ENCODE results near the gene HS3ST6. TPM values are rescaled to one million over a fixed set of nuclear protein-coding genes. Genes with fewer than 3 reads are reported as not detected.
"Not testable (repeated sequence)": the region's sequence is repeated elsewhere in the genome, so short reads cannot be mapped to it uniquely, and the experiment has no call there.

Gene HS3ST6
- total RNA-seq, 2 experiments from 2014 or later: not detected

GRCh38 chr16:1957434-1958142 lies 39.4 kb upstream of the HS3ST6 start:
- DNase-seq, H3K9me3 Mint-ChIP-seq, H3K27ac Mint-ChIP-seq, H3K4me3 Mint-ChIP-seq: not testable (repeated sequence)
- Mint-ChIP-seq H3K27me3 (peaks cover 14% of the 10 kb centered on the region), H3K36me3 (peaks cover 27% of the 10 kb centered on the region), H3K4me1 (peaks cover 29% of the 10 kb centered on the region)

GRCh38 chr16:1953734-1954133 lies 35.5 kb upstream of the HS3ST6 start:
- H3K36me3 Mint-ChIP-seq: no peaks in the 10 kb centered on the region
- no peaks in the 10 kb centered on the region for H3K4me1 Mint-ChIP-seq
- DNase-seq: no peak
- H3K27me3 Mint-ChIP-seq: peaks cover 2% of the 10 kb centered on the region
- no peaks in the 10 kb centered on the region for H3K9me3 Mint-ChIP-seq
- H3K4me3 Mint-ChIP-seq: no peak overlapping the region
- no peak overlapping the region for H3K27ac Mint-ChIP-seq

- no peaks in the 10 kb centered on the region for H3K27me3 Mint-ChIP-seq
- H3K4me3 Mint-ChIP-seq: no peak overlapping the region
- no peaks in the 10 kb centered on the region for H3K4me1 Mint-ChIP-seq
- no peaks in the 10 kb centered on the region for H3K9me3 Mint-ChIP-seq
- no peak overlapping the region for H3K27ac Mint-ChIP-seq
- DNase-seq: no peak
- no peaks in the 10 kb centered on the region for H3K36me3 Mint-ChIP-seq
Observed at GRCh38 chr16:1950559-1950958, 32.3 kb upstream of the HS3ST6 start.

GRCh38 chr16:1950047-1950446 lies 31.8 kb upstream of the HS3ST6 start:
- no peak for DNase-seq
- H3K4me1 Mint-ChIP-seq: no peaks in the 10 kb centered on the region
- no peak overlapping the region for H3K4me3 Mint-ChIP-seq
- no peaks in the 10 kb centered on the region for H3K27me3 Mint-ChIP-seq
- H3K9me3 Mint-ChIP-seq: no peaks in the 10 kb centered on the region
- no peaks in the 10 kb centered on the region for H3K36me3 Mint-ChIP-seq
- no peak overlapping the region for H3K27ac Mint-ChIP-seq

GRCh38 chr16:1949507-1949906 lies 31.3 kb upstream of the HS3ST6 start:
- H3K27me3 Mint-ChIP-seq: no peaks in the 10 kb centered on the region
- no peak overlapping the region for H3K4me3 Mint-ChIP-seq
- H3K36me3 Mint-ChIP-seq: no peaks in the 10 kb centered on the region
- H3K27ac Mint-ChIP-seq: no peak overlapping the region
- peaks cover under 1% of the 10 kb centered on the region for H3K4me1 Mint-ChIP-seq
- H3K9me3 Mint-ChIP-seq: no peaks in the 10 kb centered on the region
- no peak for DNase-seq

GRCh38 chr16:1947369-1947670 lies 29.1 kb upstream of the HS3ST6 start:
- Mint-ChIP-seq H3K36me3 (no peaks in the 10 kb centered on the region), H3K4me3 (no peak overlapping the region)
- no peak for DNase-seq

GRCh38 chr16:1946495-1947368 lies 28.5 kb upstream of the HS3ST6 start:
- Mint-ChIP-seq H3K4me1 (peaks cover 14% of the 10 kb centered on the region), H3K36me3 (no peaks in the 10 kb centered on the region), H3K27ac (no peak overlapping the region), H3K27me3 (no peaks in the 10 kb centered on the region), H3K4me3 (no peak overlapping the region), H3K9me3 (no peaks in the 10 kb centered on the region)
- DNase-seq: no peak

More at GRCh38 chr16:1947369-1947670, 29.1 kb upstream of the HS3ST6 start:
- Mint-ChIP-seq H3K27me3 (no peaks in the 10 kb centered on the region), H3K9me3 (no peaks in the 10 kb centered on the region), H3K27ac (no peak overlapping the region), H3K4me1 (peaks cover 10% of the 10 kb centered on the region)

GRCh38 chr16:1945559-1946391 lies 27.6 kb upstream of the HS3ST6 start:
- no peaks in the 10 kb centered on the region for H3K9me3 Mint-ChIP-seq
- no peaks in the 10 kb centered on the region for H3K36me3 Mint-ChIP-seq
- H3K4me3 Mint-ChIP-seq: no peak overlapping the region

GRCh38 chr16:1944612-1945199 lies 26.5 kb upstream of the HS3ST6 start:
- Mint-ChIP-seq H3K9me3 (no peaks in the 10 kb centered on the region), H3K4me3 (peak overlapping the region; percentile 86), H3K27me3 (no peaks in the 10 kb centered on the region), H3K36me3 (no peaks in the 10 kb centered on the region), H3K27ac (no peak overlapping the region), H3K4me1 (peaks cover 17% of the 10 kb centered on the region)
- no peak for DNase-seq

More at GRCh38 chr16:1945559-1946391, 27.6 kb upstream of the HS3ST6 start:
- Mint-ChIP-seq H3K27ac (no peak overlapping the region), H3K27me3 (no peaks in the 10 kb centered on the region), H3K4me1 (peaks cover 17% of the 10 kb centered on the region)
- no peak for DNase-seq

- H3K9me3 Mint-ChIP-seq: no peaks in the 10 kb centered on the region
- H3K4me1 Mint-ChIP-seq: peaks cover 17% of the 10 kb centered on the region
- H3K36me3 Mint-ChIP-seq: peaks cover 4% of the 10 kb centered on the region
- peak within 1 kb of the TSS; percentile 85 for H3K27ac Mint-ChIP-seq
- DNase-seq: peak; percentile 100
- H3K27me3 Mint-ChIP-seq: no peaks in the 10 kb centered on the region
- peak within 1 kb of the TSS; percentile 86 for H3K4me3 Mint-ChIP-seq
Observed at GRCh38 chr16:1942810-1943726, 24.9 kb upstream of the HS3ST6 start, which contains the start of gene MSRB1. Gene MSRB1, minus strand, starts transcription at chr16:1943199. Its CDS starts 43 bp downstream, at chr16:1943156.

GRCh38 chr16:1942047-1942809 lies 24.0 kb upstream of the HS3ST6 start:
- no peak overlapping the region for H3K27ac Mint-ChIP-seq
- no peaks in the 10 kb centered on the region for H3K27me3 Mint-ChIP-seq
- DNase-seq: no peak
- H3K36me3 Mint-ChIP-seq: peaks cover 4% of the 10 kb centered on the region
- peak overlapping the region; percentile 86 for H3K4me3 Mint-ChIP-seq
- peaks cover 17% of the 10 kb centered on the region for H3K4me1 Mint-ChIP-seq
- no peaks in the 10 kb centered on the region for H3K9me3 Mint-ChIP-seq

GRCh38 chr16:1941162-1942046 lies 23.2 kb upstream of the HS3ST6 start:
- Mint-ChIP-seq H3K36me3 (peaks cover 4% of the 10 kb centered on the region), H3K9me3 (no peaks in the 10 kb centered on the region), H3K4me1 (peaks cover 17% of the 10 kb centered on the region), H3K27me3 (no peaks in the 10 kb centered on the region), H3K4me3 (peak overlapping the region; percentile 86), H3K27ac (no peak overlapping the region)
- DNase-seq: no peak

All from activated naive CD8-positive, alpha-beta T cell treated with anti-CD3 and anti-CD28 coated beads for 36 hours (primary cell).